Activated naive CD4-positive, alpha-beta T cell treated with anti-CD3 and anti-CD28 coated beads, Interleukin-2, amount 10 ng/mL, durations not matched to agents 5 hours and 36 hours (primary cell): ENCODE results near the gene RAB3D. TPM values are rescaled to one million over a fixed set of nuclear protein-coding genes. Genes with fewer than 3 reads are reported as not detected.

ENCODE experiments used
- total RNA-seq, 2 experiments: library from RNA; stranded (reverse); gene quantifications; one replicate each; pipeline ENCODE4 v1.2.3, GENCODE V29; 2021

The RAB3D gene
- total RNA-seq = 1 to 10 TPM; 6.4 to 7.0 TPM

GRCh38 chr19:11339254-11340098 is at the start of gene RAB3D:
Gene RAB3D, minus strand, starts transcription at chr19:11339657. Its CDS starts 2,258 bp downstream, at chr19:11337399.

GRCh38 chr19:11374433-11375142 is 35.1 kb upstream of the RAB3D start, which contains the start of gene SWSAP1:
Gene SWSAP1, plus strand, starts transcription at chr19:11374666. Its CDS starts 15 bp downstream, at chr19:11374681.

GRCh38 chr19:11355160-11356073 is 16.0 kb upstream of the RAB3D start, which contains the start of gene PLPPR2:
Gene PLPPR2, plus strand, starts transcription at chr19:11355432. Its CDS starts 2,242 bp downstream, at chr19:11357674.

GRCh38 chr19:11346104-11346940 is 6.9 kb upstream of the RAB3D start, which contains the start of the genes CCDC159 and TMEM205:
Gene CCDC159, plus strand, starts transcription at chr19:11346519. Its CDS starts 88 bp downstream, at chr19:11346607.
Gene TMEM205, minus strand, starts transcription at chr19:11346268. Its CDS starts 649 bp downstream, at chr19:11345619.

GRCh38 chr19:11295665-11296245 is 43.7 kb downstream of the RAB3D start, which contains the start of gene TSPAN16:
Gene TSPAN16, plus strand, starts transcription at chr19:11296160. Its CDS starts 138 bp downstream, at chr19:11296298.

Other genes starting within 250 kb of the RAB3D start
- gene SPC24, start 183.9 kb downstream of the RAB3D start, total RNA-seq = 10 to 100 TPM; 64.7 to 68.0 TPM
- 1 to 10 TPM; 7.4 to 8.5 TPM for gene KANK2, start 142.1 kb downstream of the RAB3D start, total RNA-seq
- not detected for gene ANGPTL8, start 100.0 kb downstream of the RAB3D start, total RNA-seq
- gene DOCK6, start 77.1 kb downstream of the RAB3D start, total RNA-seq = under 1 TPM; 0.28 to 0.39 TPM
- gene TSPAN16, start 43.5 kb downstream of the RAB3D start, total RNA-seq = not detected
- gene TMEM205, start 6.6 kb upstream of the RAB3D start, total RNA-seq = 10 to 100 TPM; 25.2 to 25.4 TPM
- 10 to 100 TPM; 21.4 to 22.4 TPM for gene CCDC159, start 6.9 kb upstream of the RAB3D start, total RNA-seq
- gene PLPPR2, start 15.8 kb upstream of the RAB3D start, total RNA-seq = 1 to 10 TPM; 1.6 to 2.6 TPM
- 1 to 10 TPM; 3.7 to 4.3 TPM for gene SWSAP1, start 35.0 kb upstream of the RAB3D start, total RNA-seq
- gene EPOR, start 44.7 kb upstream of the RAB3D start, total RNA-seq = 1 to 10 TPM; 5.8 to 6.1 TPM
- not detected for gene RGL3, start 79.7 kb upstream of the RAB3D start, total RNA-seq
- not detected for gene ODAD3, start 95.5 kb upstream of the RAB3D start, total RNA-seq
- gene PRKCSH, start 96.0 kb upstream of the RAB3D start, total RNA-seq = 100 to 1,000 TPM; 324 to 337 TPM
- gene ELAVL3, start 141.4 kb upstream of the RAB3D start, total RNA-seq = under 1 TPM in 1 of 2 experiments, not detected in 1; 0.58 TPM
- gene ZNF653, start 166.2 kb upstream of the RAB3D start, total RNA-seq = 10 to 100 TPM; 20.6 to 20.8 TPM
- 10 to 100 TPM; 23.5 TPM for gene ECSIT, start 189.5 kb upstream of the RAB3D start, total RNA-seq
- not detected for gene CNN1, start 199.2 kb upstream of the RAB3D start, total RNA-seq
- 10 to 100 TPM; 43.0 to 45.9 TPM for gene ELOF1, start 219.6 kb upstream of the RAB3D start, total RNA-seq
- 10 to 100 TPM; 24.9 to 27.7 TPM for gene ACP5, start 238.0 kb upstream of the RAB3D start, total RNA-seq